ENCODE measurements around the gene TMA16. TPM values are rescaled to one million over a fixed set of nuclear protein-coding genes. Genes with fewer than 3 reads are reported as not detected.

The TMA16 gene
- total RNA-seq, 1 donor from 2014 or later: 54.1 TPM

DNA sequence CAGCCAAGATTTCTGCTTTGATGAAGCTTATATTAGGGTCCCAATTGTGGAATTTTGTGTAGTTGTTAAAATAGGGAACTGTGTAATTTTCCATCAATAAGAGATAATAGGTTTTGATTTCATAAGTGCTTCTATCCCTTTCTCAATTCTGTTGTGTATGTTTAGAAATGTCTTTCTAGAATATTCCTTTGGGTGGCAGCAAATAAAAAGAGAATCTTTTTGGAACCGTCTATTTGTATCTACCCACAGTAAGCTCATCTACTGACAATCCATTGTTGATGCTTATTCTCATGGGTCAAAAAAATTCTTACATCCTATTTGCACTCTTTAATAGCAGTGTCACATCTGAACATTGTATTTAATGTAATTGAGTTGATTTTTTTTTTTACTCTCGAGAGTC is 61.7 kb downstream of the TMA16 start:
- Mint-ChIP-seq H3K27ac (peak overlapping the region; percentile 84), H3K4me1 (peaks cover 77% of the 10 kb centered on the region), H3K4me3 (no peak overlapping the region), H3K9me3 (peaks cover 7% of the 10 kb centered on the region), H3K36me3 (ENCODE audit: low read depth) (peaks cover 73% of the 10 kb centered on the region), H3K27me3 (no peaks in the 10 kb centered on the region)
- TF ChIP-seq, protein P1, sequence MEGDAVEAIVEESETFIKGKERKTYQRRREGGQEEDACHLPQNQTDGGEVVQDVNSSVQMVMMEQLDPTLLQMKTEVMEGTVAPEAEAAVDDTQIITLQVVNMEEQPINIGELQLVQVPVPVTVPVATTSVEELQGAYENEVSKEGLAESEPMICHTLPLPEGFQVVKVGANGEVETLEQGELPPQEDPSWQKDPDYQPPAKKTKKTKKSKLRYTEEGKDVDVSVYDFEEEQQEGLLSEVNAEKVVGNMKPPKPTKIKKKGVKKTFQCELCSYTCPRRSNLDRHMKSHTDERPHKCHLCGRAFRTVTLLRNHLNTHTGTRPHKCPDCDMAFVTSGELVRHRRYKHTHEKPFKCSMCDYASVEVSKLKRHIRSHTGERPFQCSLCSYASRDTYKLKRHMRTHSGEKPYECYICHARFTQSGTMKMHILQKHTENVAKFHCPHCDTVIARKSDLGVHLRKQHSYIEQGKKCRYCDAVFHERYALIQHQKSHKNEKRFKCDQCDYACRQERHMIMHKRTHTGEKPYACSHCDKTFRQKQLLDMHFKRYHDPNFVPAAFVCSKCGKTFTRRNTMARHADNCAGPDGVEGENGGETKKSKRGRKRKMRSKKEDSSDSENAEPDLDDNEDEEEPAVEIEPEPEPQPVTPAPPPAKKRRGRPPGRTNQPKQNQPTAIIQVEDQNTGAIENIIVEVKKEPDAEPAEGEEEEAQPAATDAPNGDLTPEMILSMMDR (IDR thresholded peaks at IDR 0.05): no peak
- DNase-seq (no peak), ATAC-seq (ENCODE audit: low read depth) (peak; percentile 35)
- ChIA-PET POLR2A (interaction anchor here (0.6 to 6.1 kb wide), 16 partner anchors 32 to 1557 kb away, joined by 3 to 48 read pairs (median 6); partner anchors contain the start of genes TMA16 and TMEM192), CTCF (interaction anchor here (0.6 to 15.3 kb wide), 37 partner anchors 8 to 1178 kb away, joined by 3 to 767 read pairs (median 5); partner anchors contain the start of gene TMA16)
- intact Hi-C loops (cut with micrococcal nuclease): loop anchor here (10.0 kb wide), 1 partner anchor 369 kb away; no protein-coding TSS in a partner anchor

DNA sequence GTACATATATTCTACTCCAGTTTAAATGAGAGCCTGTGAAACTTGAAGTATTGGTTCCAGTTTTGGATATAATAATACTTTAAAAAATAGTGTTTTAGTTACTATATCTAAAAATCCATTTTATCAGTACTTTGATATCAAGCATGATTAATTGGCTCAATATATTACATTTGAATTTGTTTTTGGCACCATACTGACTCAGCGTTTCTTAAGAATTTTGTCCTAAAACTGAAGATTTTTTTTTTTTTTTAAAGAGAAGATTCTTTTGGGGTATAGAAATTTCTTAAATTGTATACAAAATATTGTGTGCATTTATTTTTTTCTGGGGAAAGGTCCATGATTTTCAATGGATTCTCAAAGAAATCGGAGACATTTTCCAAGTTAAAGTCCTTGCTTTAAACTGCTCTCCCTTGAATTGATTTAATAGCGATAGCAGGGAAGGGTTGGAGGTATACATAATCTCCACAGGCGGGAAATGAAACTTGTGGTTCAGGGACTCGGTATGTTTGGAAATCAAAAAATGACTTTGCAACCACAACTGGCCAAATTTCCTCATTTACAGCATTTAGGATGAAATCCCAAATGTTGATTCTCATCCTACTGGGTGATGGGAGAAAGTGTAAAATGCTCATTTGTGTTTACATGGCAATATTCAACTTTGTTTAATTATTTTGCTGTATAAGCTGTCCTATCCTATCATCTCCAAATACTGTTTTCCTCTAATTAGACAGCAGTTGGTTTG is 62.3 kb downstream of the TMA16 start:
- no peak for DNase-seq
- peaks cover 71% of the 10 kb centered on the region for H3K4me1 Mint-ChIP-seq

DNA sequence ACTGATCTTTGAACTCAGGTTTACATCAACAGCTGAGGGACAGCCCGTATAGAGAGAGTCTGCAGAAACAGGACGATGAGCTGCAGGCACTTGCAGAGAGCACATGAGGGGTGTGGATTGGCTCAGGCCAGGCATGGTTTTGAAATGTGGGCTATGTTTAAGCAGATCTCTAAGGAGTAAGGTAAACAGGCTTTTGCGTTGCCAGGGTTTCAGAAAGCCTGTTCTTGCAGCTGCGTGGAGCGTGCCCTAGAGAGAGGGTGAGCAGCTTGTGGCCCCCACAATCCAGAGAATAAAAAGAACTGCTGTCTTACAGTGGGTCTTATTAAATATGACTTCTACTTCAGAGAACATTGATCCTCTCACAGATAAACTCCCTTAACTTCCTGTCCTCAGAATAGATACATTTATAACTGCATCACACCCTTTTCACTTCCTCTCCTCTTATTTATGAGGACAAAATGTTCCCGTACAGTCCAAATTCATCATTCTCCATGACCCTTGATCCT is 64.1 kb downstream of the TMA16 start:
- Mint-ChIP-seq H3K4me3 (peak overlapping the region; percentile 78), H3K4me1 (peaks cover 73% of the 10 kb centered on the region), H3K9me3 (peaks cover 16% of the 10 kb centered on the region), H3K27ac (peak overlapping the region; percentile 91), H3K27me3 (no peaks in the 10 kb centered on the region), H3K36me3 (ENCODE audit: low read depth) (peaks cover 74% of the 10 kb centered on the region)
- ATAC-seq (ENCODE audit: low read depth) (peak; percentile 71), DNase-seq (peak; percentile 33)
- ChIA-PET POLR2A (interaction anchor here (0.6 to 6.1 kb wide), 15 partner anchors 30 to 127 kb away, joined by 3 to 48 read pairs (median 6); partner anchors contain the start of gene TMA16), CTCF (interaction anchor here (1.0 to 15.3 kb wide), 12 partner anchors 9 to 200 kb away, joined by 3 to 767 read pairs (median 6); no protein-coding TSS in a partner anchor)
- intact Hi-C loops (cut with micrococcal nuclease): loop anchor here (1.0 to 10.0 kb wide), 4 partner anchors 11 to 366 kb away; no protein-coding TSS in a partner anchor
- TF ChIP-seq, protein P1 (IDR thresholded peaks at IDR 0.05): no peak

More for the DNA sequence above, 62.3 kb downstream of the TMA16 start:
- peaks cover 10% of the 10 kb centered on the region for H3K9me3 Mint-ChIP-seq
- TF ChIP-seq, protein P1 (IDR thresholded peaks at IDR 0.05): no peak
- H3K27me3 Mint-ChIP-seq: no peaks in the 10 kb centered on the region
- no peak overlapping the region for H3K4me3 Mint-ChIP-seq
- no peak for ATAC-seq (ENCODE audit: low read depth)
- POLR2A ChIA-PET: interaction anchor here (0.9 to 6.1 kb wide), 16 partner anchors 8 to 198 kb away, joined by 3 to 48 read pairs (median 7); partner anchors contain the start of gene TMA16
- H3K27ac Mint-ChIP-seq: peak overlapping the region; percentile 91
- CTCF ChIA-PET: interaction anchor here (0.6 to 15.3 kb wide), 32 partner anchors 7 to 1177 kb away, joined by 3 to 767 read pairs (median 7); partner anchors contain the start of gene TMA16
- H3K36me3 Mint-ChIP-seq (ENCODE audit: low read depth): peaks cover 73% of the 10 kb centered on the region
- intact Hi-C loops (cut with micrococcal nuclease): loop anchor here (10.0 kb wide), 1 partner anchor 368 kb away; no protein-coding TSS in a partner anchor

DNA sequence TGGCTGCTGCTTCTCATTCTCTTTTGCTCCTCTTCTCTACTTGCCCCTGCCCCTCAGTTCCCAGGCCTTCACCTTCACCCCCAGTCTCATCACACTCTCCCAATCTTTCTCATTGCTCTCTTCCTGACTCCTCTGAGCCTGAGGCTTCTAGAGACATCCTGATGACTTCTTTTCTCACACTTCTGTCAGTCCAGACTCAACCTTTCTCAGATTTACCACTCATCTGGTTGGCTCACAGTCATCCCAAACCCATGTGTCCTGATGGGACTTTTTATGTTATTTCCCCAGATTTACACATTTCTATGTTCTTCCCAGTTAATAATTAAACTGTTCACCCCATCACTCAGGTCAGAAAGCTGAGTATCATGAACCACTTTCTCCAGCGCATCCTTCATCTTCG is 68.0 kb downstream of the TMA16 start:
- POLR2A ChIA-PET: interaction anchor here (0.8 to 1.1 kb wide), 4 partner anchors 12 to 101 kb away, joined by 3 to 9 read pairs (median 4); no protein-coding TSS in a partner anchor
- CTCF ChIA-PET: interaction anchor here (1.0 to 2.9 kb wide), 3 partner anchors 10 to 118 kb away, joined by 3 to 11 read pairs (median 3); no protein-coding TSS in a partner anchor
- H3K27me3 Mint-ChIP-seq: no peaks in the 10 kb centered on the region
- peak; percentile 13 for ATAC-seq (ENCODE audit: low read depth)
- TF ChIP-seq, protein P1 (IDR thresholded peaks at IDR 0.05): no peak
- no peak for DNase-seq
- peaks cover 88% of the 10 kb centered on the region for H3K36me3 Mint-ChIP-seq (ENCODE audit: low read depth)
- H3K4me3 Mint-ChIP-seq: no peak overlapping the region
- peaks cover 76% of the 10 kb centered on the region for H3K4me1 Mint-ChIP-seq
- H3K27ac Mint-ChIP-seq: peak overlapping the region; percentile 85
- intact Hi-C loops (cut with micrococcal nuclease): no loop called here
- peaks cover 20% of the 10 kb centered on the region for H3K9me3 Mint-ChIP-seq

Data from activated B cell treated with CpG ODN at 0.5 μM for 24 hours (primary cell).